Nephron progenitor cell (in vitro differentiated cells): ENCODE data around the gene PIGB.

Experiments used
- DNase-seq: peaks from one replicate; pipeline ENCODE4 v3.0.0; 2021
- H3K27ac Mint-ChIP-seq: 2 replicates; pipeline ENCODE4 v1.8.0; 2021; ENCODE audit warnings: mild to moderate bottlenecking, moderate library complexity, mixed read lengths
- H3K27me3 Mint-ChIP-seq: 2 replicates; pipeline ENCODE4 v1.8.0; 2021; ENCODE audit warnings: mild to moderate bottlenecking, low read depth, mixed read lengths; ENCODE audit not compliant: poor library complexity
- H3K36me3 Mint-ChIP-seq: 2 replicates; pipeline ENCODE4 v1.8.0; 2021; ENCODE audit warnings: low read depth, mixed read lengths
- H3K4me1 Mint-ChIP-seq: 2 replicates; pipeline ENCODE4 v1.8.0; 2021; ENCODE audit warnings: mixed read lengths
- H3K4me3 Mint-ChIP-seq: 2 replicates; pipeline ENCODE4 v1.8.0; 2021; ENCODE audit warnings: mild to moderate bottlenecking, moderate library complexity, mixed read lengths
- H3K9me3 Mint-ChIP-seq: 2 replicates; pipeline ENCODE4 v1.8.0; 2021; ENCODE audit warnings: mild to moderate bottlenecking, moderate library complexity, mixed read lengths
- CTCF ChIP-seq: fragments of 200-600 bp; sonication (generic); IDR thresholded peaks from 2 replicates; pipeline ENCODE4 v1.5.0; 2021; ENCODE audit warnings: antibody characterized with exemption

The PIGB gene

GRCh38 chr15:55343168-55343567 is 24.1 kb downstream of the PIGB start:
- peaks cover 27% of the 10 kb centered on the region for H3K36me3 Mint-ChIP-seq
- H3K4me1 Mint-ChIP-seq = no peaks in the 10 kb centered on the region
- no peak for DNase-seq
- no peaks in the 10 kb centered on the region for H3K27me3 Mint-ChIP-seq
- H3K4me3 Mint-ChIP-seq = no peak overlapping the region
- TF ChIP-seq CTCF = no peak
- H3K27ac Mint-ChIP-seq = no peak overlapping the region
- H3K9me3 Mint-ChIP-seq = no peaks in the 10 kb centered on the region

- no peaks in the 10 kb centered on the region for H3K27me3 Mint-ChIP-seq
- TF ChIP-seq CTCF = no peak
- H3K27ac Mint-ChIP-seq = peak overlapping the region; percentile 20
- H3K9me3 Mint-ChIP-seq = no peaks in the 10 kb centered on the region
- H3K36me3 Mint-ChIP-seq = peaks cover 32% of the 10 kb centered on the region
- no peak overlapping the region for H3K4me3 Mint-ChIP-seq
- H3K4me1 Mint-ChIP-seq = peaks cover 5% of the 10 kb centered on the region
- no peak for DNase-seq
Measured at GRCh38 chr15:55344206-55344605, 25.2 kb downstream of the PIGB start.

- Mint-ChIP-seq H3K9me3 (peaks cover 5% of the 10 kb centered on the region), H3K4me3 (no peak overlapping the region), H3K27me3 (no peaks in the 10 kb centered on the region), H3K36me3 (peaks cover 42% of the 10 kb centered on the region), H3K27ac (no peak overlapping the region), H3K4me1 (peaks cover 5% of the 10 kb centered on the region)
- no peak for DNase-seq
- TF ChIP-seq CTCF = no peak
Measured at GRCh38 chr15:55348281-55348778, 29.3 kb downstream of the PIGB start.

GRCh38 chr15:55349282-55349681 is 30.3 kb downstream of the PIGB start:
- Mint-ChIP-seq H3K4me1 (peaks cover 5% of the 10 kb centered on the region), H3K27me3 (no peaks in the 10 kb centered on the region), H3K4me3 (no peak overlapping the region), H3K36me3 (peaks cover 42% of the 10 kb centered on the region), H3K27ac (no peak overlapping the region), H3K9me3 (peaks cover 5% of the 10 kb centered on the region)
- DNase-seq = no peak
- no peak for TF ChIP-seq CTCF

GRCh38 chr15:55353025-55353424 is 34.0 kb downstream of the PIGB start:
- peaks cover 5% of the 10 kb centered on the region for H3K9me3 Mint-ChIP-seq
- no peaks in the 10 kb centered on the region for H3K27me3 Mint-ChIP-seq
- no peak for TF ChIP-seq CTCF
- H3K4me1 Mint-ChIP-seq = peaks cover 5% of the 10 kb centered on the region
- no peak overlapping the region for H3K4me3 Mint-ChIP-seq
- peaks cover 29% of the 10 kb centered on the region for H3K36me3 Mint-ChIP-seq
- H3K27ac Mint-ChIP-seq = no peak overlapping the region
- DNase-seq = no peak

GRCh38 chr15:55356985-55357585 is 38.1 kb downstream of the PIGB start:
- no peaks in the 10 kb centered on the region for H3K27me3 Mint-ChIP-seq
- H3K4me3 Mint-ChIP-seq = no peak overlapping the region
- no peaks in the 10 kb centered on the region for H3K9me3 Mint-ChIP-seq
- H3K27ac Mint-ChIP-seq = no peak overlapping the region
- peaks cover 7% of the 10 kb centered on the region for H3K36me3 Mint-ChIP-seq
- DNase-seq = no peak
- no peak for TF ChIP-seq CTCF
- H3K4me1 Mint-ChIP-seq = peaks cover 8% of the 10 kb centered on the region
